ENCODE data around the gene DENND1B. TPM values are rescaled to one million over a fixed set of nuclear protein-coding genes. Genes with fewer than 3 reads are reported as not detected.

DENND1B gene
- total and polyA plus RNA-seq, 9 of the 15 experiments (the other 6 are each of a cell fraction or from before 2014, with no cell fraction given) = 2.1 to 12.1 (median 7.5) TPM

- Histone ChIP-seq H3K27me3 (ENCODE audit: control insufficient read depth in 2 of 2, insufficient read depth in 2 of 2, low read length in 2 of 2) (no peaks in the 10 kb centered on the region; a peak in 1 of 5 replicates), H3K4me1 (replicated peaks in 1 of 2; ENCODE audit: control insufficient read depth in 2 of 2, insufficient read depth in 2 of 2, low read length in 2 of 2) (no peaks in the 10 kb centered on the region), H3K9ac (ENCODE audit: insufficient read depth in 1 of 2, low read depth in 2 of 2, low read length in 2 of 2) (no peak overlapping the region; a peak in 1 of 4 replicates), H3K9me3 (replicated peaks; ENCODE audit: control insufficient read depth, insufficient read depth, low read depth, low read length) (peaks cover 6% of the 10 kb centered on the region), H3K9me1 (ENCODE audit: control insufficient read depth, insufficient read depth, low read length) (no peaks in the 10 kb centered on the region), H3K79me2 (ENCODE audit: control insufficient read depth, insufficient read depth, low read length) (no peaks in the 10 kb centered on the region), H3K4me2 (ENCODE audit: insufficient read depth, low read length) (no peak overlapping the region), H3K36me3 (ENCODE audit: control insufficient read depth, insufficient read depth, low read length) (no peaks in the 10 kb centered on the region), H4K20me1 (replicated peaks; ENCODE audit: control insufficient read depth, insufficient read depth, low read length) (no peaks in the 10 kb centered on the region), H3K4me3 (no peak overlapping the region), H3K27ac (ENCODE audit: extremely low read depth, low read depth, low read length) (no peak overlapping the region), H2AFZ (ENCODE audit: low read depth, low read length) (no peak overlapping the region)
- 9% methylated on average over 1 of the region's 1 CpG for WGBS (ENCODE audit: insufficient coverage, low coverage, missing lambda C conversion rate)
- BruUV-seq (replicated peaks) = no TSS peak
- FAIRE-seq (no peak), ATAC-seq (no peak), DNase-seq (ENCODE audit: extremely low read depth in 1 of 4, low spot score in 3 of 4) (no peak)
- TF ChIP-seq MCM5 (IDR thresholded peaks at IDR 0.05; ENCODE audit: low read depth) (no peak), USF1 (CRISPR knock-in tag; IDR thresholded peaks at IDR 0.05) (0 out of 2 replicates have a peak, but pooled peaks have one; percentile 5), NELFE (IDR thresholded peaks at IDR 0.05; ENCODE audit: insufficient read depth, insufficient read length) (no peak), ARID3A (IDR thresholded peaks at IDR 0.05; ENCODE audit: borderline replicate concordance, low read depth, low read length) (no peak), PYGO2 (tag; IDR thresholded peaks at IDR 0.05) (no peak), ZNF512 (tag; IDR thresholded peaks at IDR 0.05) (no peak), ZNF695 (CRISPR knock-in tag; IDR thresholded peaks at IDR 0.05) (no peak), CHD4 (IDR thresholded peaks at IDR 0.05; ENCODE audit: insufficient read depth, insufficient replicate concordance, low read depth, low read length, poor library complexity, severe bottlenecking) (no peak), OTX1 (CRISPR knock-in tag; IDR thresholded peaks at IDR 0.05) (no peak)
- CTCF ChIA-PET (ENCODE audit: low intra/inter-chr PET ratio) = no interaction called here
- intact Hi-C loops (cut with micrococcal nuclease) (no loop called here), in situ Hi-C loops (cut with MboI) (no loop called here)
- POLR2A ChIA-PET = no interaction called here
Observed at GRCh38 chr1:197801111-197801482, 25.8 kb upstream of the DENND1B start.
